Trophoblast cell (in vitro differentiated cells and primary cell): ENCODE results near the gene ATP8B3.

Experiments
- DNase-seq, 2 donors: peaks; one replicate each; pipeline ENCODE4 v3.0.0-alpha.2; 2016
- H2AFZ ChIP-seq: 2 replicates; pipeline ENCODE4 v1.6.1; 2013; ENCODE audit warnings: low read length, moderate library complexity, mild to moderate bottlenecking; ENCODE audit not compliant: insufficient read depth, poor library complexity
- H2AK5ac ChIP-seq: 2 replicates; pipeline ENCODE4 v1.6.1; 2013; ENCODE audit warnings: mild to moderate bottlenecking, low read length
- H2BK120ac ChIP-seq: 2 replicates; pipeline ENCODE4 v1.6.1; 2013; ENCODE audit warnings: low read length, mild to moderate bottlenecking, moderate library complexity; ENCODE audit not compliant: insufficient read depth, poor library complexity
- H2BK12ac ChIP-seq: 2 replicates; pipeline ENCODE4 v1.6.1; 2013; ENCODE audit warnings: mild to moderate bottlenecking, low read length, moderate library complexity
- H2BK5ac ChIP-seq: 2 replicates; pipeline ENCODE4 v1.6.1; 2013; ENCODE audit warnings: low read length, low read depth, moderate library complexity, mild to moderate bottlenecking; ENCODE audit not compliant: poor library complexity
- H3K14ac ChIP-seq: 2 replicates; pipeline ENCODE4 v1.6.1; 2013; ENCODE audit warnings: mild to moderate bottlenecking, low read length
- H3K18ac ChIP-seq: 2 replicates; pipeline ENCODE4 v1.6.1; 2013; ENCODE audit warnings: mild to moderate bottlenecking, low read length
- H3K23ac ChIP-seq: 2 replicates; pipeline ENCODE4 v1.6.1; 2013; ENCODE audit warnings: low read length
- H3K27ac ChIP-seq: 2 replicates; pipeline ENCODE4 v1.5.1; 2013; ENCODE audit warnings: low read depth, mild to moderate bottlenecking, inconsistent platforms, low read length, moderate library complexity
- H3K27me3 ChIP-seq: 2 replicates; pipeline ENCODE4 v1.6.1; 2013; ENCODE audit warnings: inconsistent platforms, mild to moderate bottlenecking, low read length, moderate library complexity; ENCODE audit not compliant: insufficient read depth
- H3K36me3 ChIP-seq, 2 experiments: 1 replicate in 1 of 2; 2 replicates in 1 of 2; pipeline ENCODE4 v1.6.1; 2013; ENCODE audit warnings: low read length in 2 of 2, mild to moderate bottlenecking in 2 of 2, moderate library complexity in 1 of 2; ENCODE audit not compliant: insufficient read depth in 2 of 2, control insufficient read depth in 1 of 2
- H3K4ac ChIP-seq: 2 replicates; pipeline ENCODE4 v1.6.1; 2013; ENCODE audit warnings: low read depth, mild to moderate bottlenecking, low read length, moderate library complexity
- H3K4me1 ChIP-seq, 2 experiments: 1 replicate in 1 of 2; 2 replicates in 1 of 2; pipeline ENCODE4 v1.6.1; 2013; ENCODE audit warnings: low read length in 2 of 2, mild to moderate bottlenecking in 2 of 2, moderate library complexity in 1 of 2; ENCODE audit not compliant: insufficient read depth in 2 of 2, control insufficient read depth in 1 of 2
- H3K4me2 ChIP-seq: 2 replicates; pipeline ENCODE4 v1.6.1; 2013; ENCODE audit warnings: inconsistent platforms, mild to moderate bottlenecking, low read length, moderate library complexity
- H3K4me3 ChIP-seq: 2 replicates; pipeline ENCODE4 v1.5.1; 2013; ENCODE audit warnings: mild to moderate bottlenecking, low read depth, low read length, inconsistent platforms
- H3K79me1 ChIP-seq: one replicate; pipeline ENCODE4 v1.6.1; 2013; ENCODE audit warnings: low read length
- H3K79me2 ChIP-seq: 2 replicates; pipeline ENCODE4 v1.6.1; 2013; ENCODE audit warnings: low read length, mild to moderate bottlenecking; ENCODE audit not compliant: control insufficient read depth, insufficient read depth, poor library complexity
- H3K9ac ChIP-seq: 2 replicates; pipeline ENCODE4 v1.6.1; 2013; ENCODE audit warnings: mild to moderate bottlenecking, low read length
- H3K9me3 ChIP-seq: 2 replicates; pipeline ENCODE4 v1.6.1; 2013; ENCODE audit warnings: low read depth, mild to moderate bottlenecking, control low read depth, inconsistent platforms, low read length; ENCODE audit not compliant: insufficient read depth
- H4K12ac ChIP-seq: 2 replicates; pipeline ENCODE4 v1.6.1; 2013; ENCODE audit warnings: low read depth, mild to moderate bottlenecking, low read length, moderate library complexity
- H4K8ac ChIP-seq: 2 replicates; pipeline ENCODE4 v1.6.1; 2013; ENCODE audit warnings: low read depth, mild to moderate bottlenecking, low read length, moderate library complexity
- H4K91ac ChIP-seq: one replicate; pipeline ENCODE4 v1.6.1; 2013; ENCODE audit warnings: low read depth, mild to moderate bottlenecking, low read length, moderate library complexity
- WGBS: extraction: QIAGEN DNeasy Blood & Tissue Kit; methylation state at CpG from one replicate; pipeline ENCODE4 v1.1.7; 2013; ENCODE audit warnings: missing lambda C conversion rate; ENCODE audit not compliant: insufficient read length, insufficient coverage; ENCODE audit errors: extremely low coverage; 5-methylcytosine and 5-hydroxymethylcytosine counted together

Gene ATP8B3

DNA sequence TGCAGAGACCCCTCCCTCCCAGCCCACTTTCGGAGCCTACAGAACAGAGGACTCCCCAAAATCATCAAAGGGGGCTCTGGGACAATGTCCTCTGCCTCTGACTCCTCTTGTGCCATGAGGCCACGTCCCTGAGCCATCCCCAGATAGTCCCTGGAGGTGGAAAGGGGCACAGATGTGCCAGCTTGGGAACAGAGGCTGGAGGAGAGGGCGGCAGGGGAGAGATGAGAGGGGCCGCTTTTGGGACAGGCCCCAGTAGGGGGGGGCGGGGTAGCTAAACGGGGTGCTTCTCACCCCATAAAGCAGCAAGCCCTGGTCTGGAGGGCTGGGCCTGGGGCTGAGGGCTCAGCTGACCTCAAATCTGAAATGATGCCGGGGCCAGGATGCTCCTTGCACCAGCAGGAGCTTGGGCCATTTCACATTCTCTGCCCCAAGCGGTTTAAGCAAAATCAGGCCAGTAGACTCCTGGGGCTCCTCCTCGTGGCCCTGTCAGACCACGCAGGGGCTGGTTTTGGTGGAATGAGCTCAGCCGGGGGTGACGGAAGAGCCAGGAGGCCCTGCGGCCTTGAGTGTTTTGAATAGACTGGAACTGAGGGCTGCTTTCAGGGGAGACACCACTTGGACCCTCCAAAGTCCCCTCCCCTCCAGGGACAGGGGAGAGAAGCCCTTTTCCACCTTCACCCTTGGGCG, 31.7 kb downstream of the ATP8B3 start:
- Histone ChIP-seq H2BK12ac (no peak overlapping the region), H3K18ac (no peak overlapping the region), H3K4ac (no peak overlapping the region), H3K4me2 (no peak overlapping the region), H3K9ac (no peak overlapping the region), H3K27ac (no peak overlapping the region), H2BK120ac (no peak overlapping the region), H4K8ac (no peak overlapping the region), H4K91ac (no peak overlapping the region), H2AFZ (no peak overlapping the region), H2AK5ac (no peak overlapping the region), H3K36me3 (no peaks in the 10 kb centered on the region), H2BK5ac (no peak overlapping the region), H3K9me3 (peaks cover 27% of the 10 kb centered on the region), H3K14ac (no peak overlapping the region), H3K4me3 (no peak overlapping the region), H4K12ac (no peak overlapping the region), H3K27me3 (peaks cover 41% of the 10 kb centered on the region), H3K79me2 (no peaks in the 10 kb centered on the region), H3K23ac (no peak overlapping the region), H3K79me1 (no peaks in the 10 kb centered on the region), H3K4me1 (no peaks in the 10 kb centered on the region)
- WGBS, result no CpG with 5 or more reads among the region's 14 CpGs
- no peak for DNase-seq

DNA sequence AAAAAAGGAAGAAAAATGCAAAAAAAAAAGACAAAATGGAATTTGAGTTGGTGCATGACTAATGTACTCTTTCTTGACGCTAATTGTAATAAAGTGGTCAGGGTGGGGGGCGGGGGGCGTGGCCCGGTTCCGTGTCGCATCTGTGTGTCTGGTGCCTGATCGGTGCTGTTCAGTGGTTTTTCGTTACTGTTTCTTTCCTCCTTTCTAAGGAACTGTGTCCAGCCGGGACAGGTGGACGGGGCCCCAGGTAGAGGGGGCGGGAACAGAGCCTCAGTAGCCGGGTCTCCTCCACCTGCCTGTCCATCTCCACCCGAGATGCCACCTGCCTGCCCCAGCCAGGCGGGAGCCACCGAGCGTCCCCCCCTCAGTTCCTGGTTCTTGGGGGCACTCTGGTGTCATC, 32.5 kb downstream of the ATP8B3 start:
- Histone ChIP-seq H3K4me1 (no peaks in the 10 kb centered on the region), H3K9me3 (peaks cover 27% of the 10 kb centered on the region), H3K23ac (no peak overlapping the region), H3K79me1 (no peaks in the 10 kb centered on the region), H3K27ac (no peak overlapping the region), H3K79me2 (no peaks in the 10 kb centered on the region), H3K27me3 (peaks cover 50% of the 10 kb centered on the region), H4K8ac (no peak overlapping the region), H3K9ac (no peak overlapping the region), H3K4ac (no peak overlapping the region), H3K36me3 (no peaks in the 10 kb centered on the region), H2AK5ac (no peak overlapping the region), H4K12ac (no peak overlapping the region), H2AFZ (no peak overlapping the region), H4K91ac (no peak overlapping the region), H3K18ac (no peak overlapping the region), H2BK5ac (no peak overlapping the region), H2BK12ac (no peak overlapping the region), H2BK120ac (no peak overlapping the region), H3K14ac (no peak overlapping the region), H3K4me3 (no peak overlapping the region), H3K4me2 (no peak overlapping the region)
- no CpG with 5 or more reads among the region's 16 CpGs for WGBS
- no peak for DNase-seq

DNA sequence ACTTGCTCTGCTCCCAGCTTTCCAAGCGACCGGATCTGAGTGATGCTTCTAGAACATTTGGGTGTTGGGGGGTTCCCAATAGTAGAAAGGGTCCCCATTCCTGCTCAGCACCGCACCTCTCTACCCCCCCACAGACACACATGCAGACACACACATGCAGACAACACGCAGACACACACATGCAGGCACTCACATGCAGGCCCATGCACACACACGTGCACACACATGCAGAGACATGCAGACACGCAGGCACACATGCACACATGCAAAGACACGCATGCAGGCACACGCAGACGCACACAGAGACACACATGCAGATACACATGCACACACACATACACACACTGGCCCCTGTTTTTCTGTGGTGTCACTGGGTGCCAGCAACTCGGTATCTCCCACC, 34.9 kb downstream of the ATP8B3 start:
- no peak overlapping the region for H3K27ac ChIP-seq
- H3K4ac ChIP-seq, result no peak overlapping the region
- H3K4me1 ChIP-seq, result no peaks in the 10 kb centered on the region
- peak overlapping the region; percentile 98 for H3K23ac ChIP-seq
- H2BK120ac ChIP-seq, result no peak overlapping the region
- no peak overlapping the region for H3K9ac ChIP-seq
- no peak overlapping the region for H2BK12ac ChIP-seq
- no peak overlapping the region for H3K18ac ChIP-seq
- H3K79me1 ChIP-seq, result no peaks in the 10 kb centered on the region
- H3K4me3 ChIP-seq, result peak overlapping the region; percentile 60
- H4K8ac ChIP-seq, result no peak overlapping the region
- no CpG with 5 or more reads among the region's 10 CpGs for WGBS
- H3K14ac ChIP-seq, result no peak overlapping the region
- no peak overlapping the region for H4K91ac ChIP-seq
- no peak overlapping the region for H2AFZ ChIP-seq
- H4K12ac ChIP-seq, result no peak overlapping the region
- H3K4me2 ChIP-seq, result no peak overlapping the region
- no peak overlapping the region for H2AK5ac ChIP-seq
- H2BK5ac ChIP-seq, result no peak overlapping the region
- peaks cover 62% of the 10 kb centered on the region for H3K27me3 ChIP-seq
- peaks cover 22% of the 10 kb centered on the region for H3K9me3 ChIP-seq
- no peaks in the 10 kb centered on the region for H3K36me3 ChIP-seq
- DNase-seq, result no peak
- no peaks in the 10 kb centered on the region for H3K79me2 ChIP-seq

DNA sequence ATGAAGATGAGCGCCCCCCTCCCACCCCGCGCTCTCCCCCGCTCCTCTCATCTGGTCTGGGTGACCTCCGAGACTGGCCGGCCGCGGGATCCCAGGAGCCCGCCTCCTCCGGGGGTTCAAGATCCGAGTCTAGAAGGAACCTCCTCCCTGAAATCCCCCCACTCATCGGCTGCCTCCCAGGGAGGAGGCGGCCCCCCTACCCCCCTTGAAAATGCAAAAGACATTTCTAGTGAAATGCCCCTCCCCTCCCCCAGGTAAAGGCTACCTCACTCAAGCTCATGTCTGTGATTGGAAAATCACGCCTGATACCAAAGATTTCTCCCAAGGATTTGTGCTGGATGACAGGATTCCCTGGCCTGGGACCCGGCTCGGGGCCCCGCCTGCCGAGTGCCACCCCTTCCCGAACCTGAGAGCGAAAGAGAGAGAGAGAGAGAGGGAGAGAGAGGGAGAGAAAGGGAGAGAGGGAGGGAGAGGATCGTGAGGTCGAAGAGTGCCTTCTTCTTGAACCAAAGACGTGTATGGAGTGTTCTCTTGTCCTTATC, 35.4 kb downstream of the ATP8B3 start:
- Histone ChIP-seq H2BK12ac (no peak overlapping the region), H3K79me1 (no peaks in the 10 kb centered on the region), H2AFZ (no peak overlapping the region), H3K79me2 (no peaks in the 10 kb centered on the region), H4K91ac (no peak overlapping the region), H3K9me3 (peaks cover 20% of the 10 kb centered on the region), H3K4me2 (no peak overlapping the region), H2BK120ac (no peak overlapping the region), H3K23ac (no peak overlapping the region), H2BK5ac (no peak overlapping the region), H4K12ac (no peak overlapping the region), H2AK5ac (no peak overlapping the region), H3K27ac (no peak overlapping the region), H3K36me3 (no peaks in the 10 kb centered on the region), H3K14ac (no peak overlapping the region), H4K8ac (no peak overlapping the region), H3K4ac (no peak overlapping the region), H3K4me3 (no peak overlapping the region), H3K9ac (no peak overlapping the region), H3K27me3 (peaks cover 62% of the 10 kb centered on the region), H3K4me1 (no peaks in the 10 kb centered on the region), H3K18ac (no peak overlapping the region)
- DNase-seq, result no peak
- no CpG with 5 or more reads among the region's 23 CpGs for WGBS
